ENCODE measurements around the gene DSP.

DSP gene

GRCh38 chr6:7515363-7515762 is 26.1 kb upstream of the DSP start:
- ChIA-PET POLR2A (ENCODE audit: low non-redundant PET) (no interaction called here), CTCF (interaction anchor here (0.8 kb wide), 1 partner anchor 47 kb away, joined by 3 read pairs; no protein-coding TSS in a partner anchor)
- DNase-seq (ENCODE audit: low spot score): peak; percentile 17
- no peak for TF ChIP-seq CTCF (conservative IDR thresholded peaks at IDR 0.05; ENCODE audit: low read depth)
- H3K27ac ChIP-seq: no peak overlapping the region

GRCh38 chr6:7518877-7519276 is 22.6 kb upstream of the DSP start:
- no peak overlapping the region for H3K27ac ChIP-seq
- ChIA-PET POLR2A (ENCODE audit: low non-redundant PET) (no interaction called here), CTCF (interaction anchor here (0.6 kb wide), 1 partner anchor 843 kb away, joined by 3 read pairs; no protein-coding TSS in a partner anchor)
- DNase-seq (ENCODE audit: low spot score): no peak
- TF ChIP-seq CTCF (conservative IDR thresholded peaks at IDR 0.05; ENCODE audit: low read depth): no peak

- DNase-seq (ENCODE audit: low spot score): no peak
- H3K27ac ChIP-seq: no peak overlapping the region
- ChIA-PET CTCF (no interaction called here), POLR2A (ENCODE audit: low non-redundant PET) (no interaction called here)
- TF ChIP-seq CTCF (conservative IDR thresholded peaks at IDR 0.05; ENCODE audit: low read depth): no peak
Measured at GRCh38 chr6:7522873-7523272, 18.6 kb upstream of the DSP start.

GRCh38 chr6:7523922-7524321 is 17.5 kb upstream of the DSP start:
- no peak for TF ChIP-seq CTCF (conservative IDR thresholded peaks at IDR 0.05; ENCODE audit: low read depth)
- ChIA-PET POLR2A (ENCODE audit: low non-redundant PET) (interaction anchor here (0.8 kb wide), 1 partner anchor 17 kb away, joined by 3 read pairs; the partner anchor contains the start of gene DSP), CTCF (no interaction called here)
- H3K27ac ChIP-seq: no peak overlapping the region
- no peak for DNase-seq (ENCODE audit: low spot score)

GRCh38 chr6:7526755-7527154 is 14.7 kb upstream of the DSP start:
- DNase-seq (ENCODE audit: low spot score): no peak
- H3K27ac ChIP-seq: no peak overlapping the region
- TF ChIP-seq CTCF (conservative IDR thresholded peaks at IDR 0.05; ENCODE audit: low read depth): no peak
- CTCF ChIA-PET: no interaction called here
- POLR2A ChIA-PET (ENCODE audit: low non-redundant PET): no interaction called here

- TF ChIP-seq CTCF (conservative IDR thresholded peaks at IDR 0.05; ENCODE audit: low read depth): no peak
- no peak overlapping the region for H3K27ac ChIP-seq
- ChIA-PET POLR2A (ENCODE audit: low non-redundant PET) (interaction anchor here (0.5 kb wide), 1 partner anchor 805 kb away, joined by 3 read pairs; no protein-coding TSS in a partner anchor), CTCF (no interaction called here)
- DNase-seq (ENCODE audit: low spot score): peak; percentile 48
Measured at GRCh38 chr6:7528565-7528964, 12.9 kb upstream of the DSP start.

- TF ChIP-seq CTCF (conservative IDR thresholded peaks at IDR 0.05; ENCODE audit: low read depth): no peak
- ChIA-PET CTCF (no interaction called here), POLR2A (ENCODE audit: low non-redundant PET) (no interaction called here)
- H3K27ac ChIP-seq: no peak overlapping the region
- DNase-seq (ENCODE audit: low spot score): no peak
Measured at GRCh38 chr6:7529141-7529540, 12.3 kb upstream of the DSP start.

Measured in RWPE1 (cell line).